HEK293T (cell line): ENCODE results near the gene DIABLO.

ENCODE experiments used
- ELF4 ChIP-seq: fragments of 450-650 bp; IDR thresholded peaks from 2 replicates; pipeline ENCODE4 v1.6.1; 2017; ENCODE audit warnings: antibody characterized with exemption
- FOXA1 ChIP-seq: fragments of 450-650 bp; IDR thresholded peaks from 2 replicates; pipeline ENCODE4 v1.6.1; 2016; ENCODE audit warnings: mild to moderate bottlenecking
- SP1 ChIP-seq: fragments of 450-650 bp; IDR thresholded peaks from 2 replicates; pipeline ENCODE4 v1.6.1; 2017
- SUZ12 ChIP-seq: fragments of 450-650 bp; IDR thresholded peaks from 2 replicates; pipeline ENCODE4 v1.6.1; 2016; ENCODE audit warnings: mild to moderate bottlenecking

DNA sequence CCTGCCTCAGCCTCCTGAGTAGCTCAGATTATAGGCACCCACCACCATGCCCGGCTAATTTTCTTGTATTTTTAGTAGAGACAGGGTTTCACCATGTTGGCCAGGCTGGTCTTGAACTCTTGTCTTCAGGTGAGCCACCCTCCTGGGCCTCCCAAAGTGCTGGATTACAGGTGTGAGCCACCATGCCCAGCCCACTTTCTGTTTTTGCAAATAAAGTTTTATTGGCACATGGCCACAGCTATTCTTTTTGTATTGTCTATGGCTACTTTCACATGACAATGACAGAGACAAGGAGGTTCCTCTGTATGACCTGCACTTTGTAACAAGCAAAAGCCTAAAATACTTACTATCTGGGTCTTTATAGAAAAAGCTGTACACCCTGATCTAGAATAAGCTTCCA, 19.7 kb upstream of the DIABLO start:
- TF ChIP-seq ELF4 (no peak), FOXA1 (no peak), SP1 (no peak), SUZ12 (no peak)
